Measurements from ENCODE around the gene PPP2R2B. TPM values are rescaled to one million over a fixed set of nuclear protein-coding genes. Genes with fewer than 3 reads are reported as not detected.
"Not testable (repeated sequence)": the region's sequence is repeated elsewhere in the genome, so short reads cannot be mapped to it uniquely, and the experiment has no call there.

Gene PPP2R2B
- total RNA-seq, 1 donor from 2014 or later, result 0.03 TPM

DNA sequence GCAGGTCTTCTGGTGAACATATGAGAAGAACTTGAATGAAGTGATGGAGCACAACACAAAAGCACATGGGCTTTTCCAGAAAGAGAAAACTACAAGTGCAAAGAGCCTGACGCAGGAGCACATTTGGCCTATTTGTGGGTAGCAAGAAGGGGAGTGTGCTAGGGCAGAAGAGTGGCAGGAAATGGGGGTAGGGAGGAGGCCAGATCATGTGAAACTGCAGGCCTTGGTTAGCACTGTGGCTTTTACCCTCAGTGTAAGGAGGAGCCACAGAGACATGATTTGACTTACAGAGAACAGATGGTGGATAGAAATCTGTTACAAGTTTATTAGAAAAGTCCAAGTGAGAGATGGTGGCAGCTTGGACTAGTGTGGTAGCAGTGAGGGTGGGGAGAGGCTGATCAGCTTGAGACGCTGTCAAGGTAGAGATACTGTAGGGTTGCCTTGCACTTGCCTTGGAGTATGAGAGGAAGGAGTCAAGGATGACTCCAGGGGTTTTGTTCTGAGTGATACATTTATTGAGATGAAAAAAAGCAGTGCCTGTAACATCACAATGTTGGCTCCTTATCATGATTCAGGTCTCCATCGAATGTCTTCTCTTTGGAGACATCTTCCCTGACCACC, 126.7 kb downstream of the PPP2R2B start:
- DNase-seq (ENCODE audit: low spot score), result no peak
- ATAC-seq, result no peak

DNA sequence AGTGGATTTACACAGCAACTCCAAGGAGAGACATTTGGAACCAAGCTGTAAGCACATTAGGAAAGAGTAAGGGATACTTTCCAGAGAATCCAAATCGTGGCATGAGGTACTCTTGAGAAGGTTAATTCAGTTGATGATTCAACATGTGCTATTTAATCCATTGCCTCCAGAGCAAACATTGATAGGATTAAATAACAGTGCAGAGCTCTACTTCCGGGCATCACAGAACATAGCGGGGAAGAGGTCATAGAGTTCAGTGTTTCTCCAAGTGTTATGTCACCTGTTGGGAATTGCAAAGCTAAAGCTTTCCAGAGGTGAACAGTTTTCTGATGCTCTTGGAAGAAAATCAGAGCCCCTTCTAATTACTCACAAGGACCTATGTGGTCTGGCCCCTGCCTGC, 127.5 kb downstream of the PPP2R2B start:
- peak; percentile 86 for ATAC-seq

DNA sequence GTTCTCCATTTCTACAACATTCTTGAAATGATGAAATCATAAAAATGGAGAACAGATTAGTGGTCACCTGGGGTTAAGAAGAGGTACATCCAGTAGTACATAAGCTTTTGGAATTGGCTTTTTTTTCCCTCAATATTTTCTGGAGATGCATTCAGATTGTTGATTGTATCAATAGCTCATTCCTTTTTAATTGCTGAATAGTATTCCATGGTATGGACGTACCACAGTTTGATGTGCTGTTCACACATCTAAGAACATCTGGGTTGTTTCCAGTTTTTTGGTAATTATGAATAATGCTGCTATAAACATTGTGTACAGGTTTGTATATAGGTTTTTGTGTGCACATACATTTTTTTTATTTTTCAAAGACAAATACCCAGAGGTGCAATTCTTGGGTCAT, 130.0 kb downstream of the PPP2R2B start:
- ATAC-seq (no peak), DNase-seq (ENCODE audit: low spot score) (no peak)

More for the DNA sequence above, 127.5 kb downstream of the PPP2R2B start:
- DNase-seq (ENCODE audit: low spot score), result peak; percentile 44

DNA sequence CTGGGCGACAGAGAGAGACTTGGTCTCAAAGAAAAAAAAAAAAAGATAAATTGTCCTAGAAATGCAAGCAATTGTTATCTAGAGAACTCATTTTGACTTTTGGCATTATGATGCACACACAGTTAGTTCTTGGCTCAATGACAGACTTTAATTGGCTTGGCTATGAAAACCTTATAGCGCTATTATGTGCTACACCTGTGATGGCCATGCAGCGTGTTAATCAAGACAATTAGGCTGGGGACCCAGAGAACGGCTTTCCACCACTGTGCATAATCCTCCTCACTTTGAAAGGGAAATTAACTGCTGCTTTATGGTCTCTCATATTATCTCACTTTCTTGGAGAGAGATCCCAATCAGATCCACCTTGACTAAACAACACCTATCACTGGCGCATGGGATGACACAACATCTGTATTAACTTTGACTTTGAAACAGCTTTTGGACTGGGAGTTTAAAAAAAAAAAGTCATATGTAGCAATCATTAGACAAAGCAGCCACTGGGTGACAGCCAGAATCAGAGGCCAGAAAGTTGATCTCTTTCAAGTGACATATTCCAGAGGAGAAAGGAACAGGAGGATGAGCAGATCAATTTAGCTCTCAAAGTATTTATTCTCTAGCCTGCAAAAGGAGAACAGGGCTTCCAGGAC, 132.5 kb downstream of the PPP2R2B start:
- DNase-seq (ENCODE audit: low spot score), result peak; percentile 48
- ATAC-seq, result peak; percentile 79

DNA sequence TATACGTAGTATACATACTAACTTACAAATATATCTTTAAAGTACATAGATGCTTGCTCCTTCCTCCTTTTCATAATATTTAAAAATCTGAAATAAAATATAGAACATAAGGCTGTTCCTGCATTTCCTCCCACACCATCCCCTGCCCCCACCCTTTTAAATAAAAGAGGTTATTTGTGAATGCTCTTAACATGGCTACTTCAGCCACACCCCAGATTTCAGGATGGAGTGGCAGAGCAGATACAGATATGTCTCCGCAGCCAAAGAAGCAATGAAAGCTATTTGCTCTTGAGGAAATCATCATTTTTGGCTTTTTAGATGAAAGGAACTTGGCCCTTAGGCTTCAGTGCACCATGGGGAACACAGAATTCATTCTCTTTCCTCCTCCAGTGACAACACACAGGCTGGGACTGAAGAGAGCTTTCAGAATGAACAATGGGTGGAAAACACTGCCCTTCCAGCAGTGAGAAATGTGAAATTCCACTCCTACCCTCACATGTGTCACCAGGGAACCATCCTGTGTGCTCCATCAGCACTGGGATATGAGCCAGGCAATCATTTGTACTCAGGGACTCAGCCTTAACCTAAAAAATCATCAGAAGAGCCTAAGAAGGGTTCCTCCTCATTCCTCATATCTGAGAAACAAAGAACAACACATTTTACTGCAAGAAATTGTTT, 134.3 kb downstream of the PPP2R2B start:
- no peak for ATAC-seq

DNA sequence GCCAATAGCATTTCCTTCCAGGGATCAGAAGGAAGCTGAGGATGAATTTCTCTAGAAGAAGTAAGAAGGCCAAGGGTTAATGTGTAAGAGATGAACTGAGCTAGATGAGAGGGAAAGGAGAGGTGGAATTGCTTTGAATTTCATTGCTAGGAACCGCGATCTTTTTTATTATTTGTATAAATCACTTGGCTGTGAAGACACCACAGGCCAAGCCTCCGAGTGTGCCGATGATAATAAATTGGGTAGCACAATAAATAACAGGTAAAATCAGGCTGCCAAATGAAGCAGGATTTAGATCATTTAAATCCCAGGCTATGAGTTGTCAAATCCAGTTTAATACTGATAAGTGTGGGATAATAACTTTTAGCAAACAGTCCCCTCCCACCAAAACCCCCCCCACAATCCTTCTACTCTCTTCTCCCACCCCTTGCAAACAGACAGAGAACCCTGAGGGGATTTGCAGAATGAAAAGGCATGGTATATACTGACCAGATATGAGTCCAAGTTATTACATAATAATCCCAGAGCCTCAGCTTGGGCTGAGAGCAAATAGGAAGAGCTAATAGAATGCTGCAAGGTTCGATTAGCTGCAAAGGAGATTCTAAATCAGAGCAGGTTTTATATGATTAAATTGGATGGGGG, 143.5 kb downstream of the PPP2R2B start:
- ATAC-seq (no peak), DNase-seq (ENCODE audit: low spot score) (no peak)

More for the DNA sequence above, 134.3 kb downstream of the PPP2R2B start:
- DNase-seq (ENCODE audit: low spot score), result no peak

DNA sequence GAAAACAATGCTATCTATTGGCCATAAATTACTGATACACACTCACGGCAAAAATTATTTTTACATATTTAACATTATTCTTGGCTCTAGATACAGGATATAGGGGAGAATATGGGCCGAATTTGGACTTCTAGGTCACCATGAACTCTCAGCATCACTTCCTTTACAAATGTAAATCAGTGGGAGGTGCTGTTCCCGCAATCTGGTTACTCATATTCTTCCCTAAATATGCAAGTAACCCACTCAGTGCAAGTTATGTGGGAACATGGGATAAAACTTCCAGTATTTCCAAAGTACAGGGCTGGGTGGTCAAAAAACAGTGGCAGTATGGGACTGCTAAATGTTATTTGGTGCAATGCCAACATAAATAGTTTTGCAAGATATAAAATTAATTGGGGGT, 145.6 kb downstream of the PPP2R2B start:
- no peak for DNase-seq (ENCODE audit: low spot score)
- no peak for ATAC-seq

DNA sequence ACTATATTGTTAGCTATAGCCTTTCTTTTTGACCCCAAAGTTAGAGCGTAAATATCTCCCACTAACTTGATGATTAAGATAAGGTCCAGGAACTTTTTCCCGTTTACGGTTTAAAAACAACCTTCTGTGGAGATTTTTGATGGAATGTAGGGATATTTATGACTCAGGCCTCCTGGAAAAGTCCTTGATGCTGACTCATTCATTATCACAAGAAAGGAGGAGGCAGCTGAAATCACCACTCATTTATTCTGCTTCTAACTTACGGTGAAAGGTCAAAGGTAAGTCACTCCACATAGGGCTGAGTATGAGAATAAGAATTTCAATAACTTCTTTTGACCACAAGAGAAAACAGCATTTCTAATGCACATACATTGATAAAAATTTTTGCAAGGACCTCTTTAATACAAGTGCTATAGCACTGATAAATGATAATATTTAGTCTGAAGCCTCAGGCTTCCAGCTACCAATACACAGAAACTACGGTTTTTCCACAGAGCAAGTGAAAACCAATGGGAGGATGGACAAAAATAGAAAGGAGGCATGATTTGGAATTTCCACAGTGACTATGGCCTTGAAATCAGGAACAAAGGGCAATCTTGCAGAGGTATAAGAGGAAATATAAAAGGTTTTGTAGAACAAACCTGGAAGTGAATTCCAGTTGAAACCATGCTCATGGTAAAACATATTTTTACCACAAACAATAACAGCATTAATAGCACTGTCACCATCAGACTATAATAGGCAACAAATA, 146.5 kb downstream of the PPP2R2B start:
- ATAC-seq (no peak), DNase-seq (ENCODE audit: low spot score) (no peak)

DNA sequence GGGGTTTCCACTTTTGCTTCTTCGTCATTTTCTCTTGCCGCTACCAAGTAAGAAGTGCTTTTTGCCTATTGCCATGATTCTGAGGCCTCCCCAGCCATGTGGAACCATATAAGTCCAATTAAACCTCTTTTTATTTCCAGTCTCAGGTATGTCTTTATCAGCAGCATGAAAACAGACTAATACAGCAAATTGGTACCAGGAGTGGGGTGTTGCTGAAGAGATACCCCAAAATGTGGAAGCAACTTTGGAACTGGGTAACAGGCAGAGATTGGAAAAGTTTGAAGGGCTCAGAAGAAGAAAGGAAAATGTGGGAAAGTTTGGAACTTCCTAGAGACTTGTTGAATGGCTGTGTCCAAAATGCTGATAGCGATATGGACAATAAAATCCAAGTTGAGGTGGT, 149.8 kb downstream of the PPP2R2B start:
- ATAC-seq; DNase-seq (ENCODE audit: low spot score): not testable (repeated sequence)

DNA sequence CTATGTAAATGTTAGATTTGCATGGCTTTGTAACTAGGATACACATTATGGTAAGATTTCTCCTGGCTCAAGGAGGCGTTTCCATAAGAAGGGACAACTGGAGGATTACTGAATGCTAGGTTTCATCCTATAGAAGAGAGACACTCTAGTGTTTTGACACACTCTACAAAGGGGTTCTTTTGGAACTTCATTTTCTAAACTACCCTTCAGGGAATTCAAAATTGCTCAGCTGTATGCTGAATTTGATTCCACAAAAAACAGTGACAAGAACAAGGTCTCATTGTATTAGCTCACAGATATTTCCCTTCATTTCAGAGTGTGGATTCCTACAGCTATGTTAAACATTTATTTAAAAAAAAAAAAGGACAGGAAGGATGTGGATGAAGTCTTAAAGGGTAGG, 151.7 kb downstream of the PPP2R2B start:
- ATAC-seq, result no peak
- DNase-seq (ENCODE audit: low spot score), result no peak

DNA sequence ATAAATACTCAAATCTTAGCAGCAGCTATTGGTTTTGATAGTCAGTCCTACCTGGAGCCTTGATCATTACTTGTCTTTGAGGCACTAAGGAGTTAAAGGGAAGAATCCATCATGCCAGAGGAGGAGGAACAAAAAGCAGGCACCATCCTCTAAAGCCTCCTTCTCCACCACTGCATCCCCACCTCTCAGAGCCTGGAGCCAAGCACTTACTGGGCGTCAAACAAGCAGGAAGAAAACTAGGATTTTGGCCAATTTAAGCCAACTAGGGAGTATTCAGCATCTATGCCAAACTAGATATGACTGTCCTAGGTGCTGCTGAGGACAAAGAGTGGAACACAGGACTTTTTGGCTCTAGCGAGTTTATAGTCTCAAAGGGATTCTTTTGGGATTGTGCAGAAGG, 152.5 kb downstream of the PPP2R2B start:
- no peak for ATAC-seq
- no peak for DNase-seq (ENCODE audit: low spot score)

DNA sequence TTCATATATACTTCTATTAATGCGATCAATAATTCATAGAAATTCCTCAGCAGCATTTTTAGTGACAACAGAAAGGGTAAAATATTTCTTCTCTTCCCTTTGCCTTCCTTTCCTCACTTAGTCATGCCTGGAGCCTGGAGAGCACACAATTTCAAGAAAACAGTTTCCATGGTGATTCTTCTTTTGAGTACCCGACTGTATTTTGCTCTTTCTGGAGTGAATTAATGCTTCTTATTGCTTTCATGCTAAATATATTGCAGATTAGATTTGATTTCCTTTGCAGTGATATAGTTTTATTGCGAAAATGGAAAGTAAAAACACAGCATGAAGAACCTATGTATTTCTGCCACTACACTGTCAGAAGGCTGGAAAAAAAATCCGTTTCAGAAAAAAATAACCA, 153.5 kb downstream of the PPP2R2B start:
- ATAC-seq, result no peak
- no peak for DNase-seq (ENCODE audit: low spot score)

DNA sequence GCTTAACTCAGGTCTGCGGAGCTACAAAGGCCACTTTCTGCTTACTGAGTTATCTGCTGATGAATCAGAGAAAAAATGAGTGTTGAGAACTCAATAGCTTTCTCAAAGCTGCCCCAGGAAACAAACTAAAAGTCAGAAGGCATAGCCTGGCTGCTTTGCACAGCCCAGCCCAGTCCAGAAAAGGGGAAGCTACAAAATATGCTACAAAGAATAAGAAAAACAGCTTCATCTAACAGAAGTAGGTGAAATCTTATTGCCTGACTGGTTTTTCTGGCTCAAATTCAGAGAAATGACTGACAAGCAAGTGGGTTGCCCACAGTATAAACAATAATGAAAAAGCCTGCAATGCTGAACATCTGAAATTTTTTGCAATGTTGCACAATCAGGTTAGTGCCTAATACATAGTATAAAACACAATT, 156.2 kb downstream of the PPP2R2B start:
- no peak for DNase-seq (ENCODE audit: low spot score)
- ATAC-seq, result no peak

DNA sequence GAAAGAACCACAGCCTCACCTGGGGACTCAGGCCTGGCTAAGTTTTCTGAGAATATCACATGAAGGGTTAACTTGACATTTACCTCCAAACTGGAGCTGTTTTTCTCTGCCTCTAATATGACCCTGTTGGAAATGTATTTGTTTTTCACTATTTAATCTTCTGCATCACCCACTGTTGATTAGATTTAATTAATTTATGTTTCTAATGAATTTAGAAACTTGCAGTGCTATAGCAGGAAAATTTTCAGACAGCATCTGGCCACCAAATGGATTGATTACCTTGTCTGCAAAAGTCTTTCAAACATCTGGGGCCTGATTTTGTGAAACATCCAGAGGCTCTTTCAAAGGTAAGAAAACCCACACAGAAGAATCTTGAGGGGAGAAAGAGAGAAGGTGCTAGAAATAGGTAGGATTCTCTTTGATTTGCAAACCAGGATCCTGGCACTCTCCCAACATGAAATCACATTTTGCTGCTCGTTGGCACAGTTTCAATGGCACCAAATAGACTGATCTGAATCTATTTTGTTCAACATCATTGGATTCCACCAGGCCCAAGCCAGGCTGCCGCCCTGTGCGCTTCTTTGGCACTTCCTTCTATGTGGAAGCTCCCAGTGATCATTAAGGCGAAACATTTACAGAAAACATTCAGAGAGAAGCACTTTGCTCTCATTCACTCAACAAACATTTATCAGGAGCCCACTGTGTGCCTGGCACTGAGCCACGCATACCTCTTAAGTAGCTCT, 157.3 kb downstream of the PPP2R2B start:
- no peak for ATAC-seq
- DNase-seq (ENCODE audit: low spot score), result no peak

DNA sequence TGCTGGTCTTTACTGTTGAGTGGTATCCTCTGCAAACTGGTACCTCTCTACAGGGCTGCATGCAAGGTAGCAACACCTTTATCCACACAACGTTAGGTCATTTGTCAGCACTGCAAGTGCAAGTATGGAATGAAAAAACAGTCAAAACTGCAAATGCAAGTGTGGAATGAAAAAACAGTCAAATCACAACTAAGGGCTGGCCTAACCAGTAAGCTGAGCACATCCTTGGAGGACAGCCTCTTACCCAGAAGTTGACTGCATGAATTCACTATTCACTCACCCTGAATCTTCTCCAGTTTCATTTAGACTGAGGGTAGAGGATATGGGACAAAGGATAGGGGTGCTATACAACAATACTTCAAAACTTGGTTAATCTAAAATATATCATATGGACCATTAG, 158.4 kb downstream of the PPP2R2B start:
- ATAC-seq, result no peak

DNA sequence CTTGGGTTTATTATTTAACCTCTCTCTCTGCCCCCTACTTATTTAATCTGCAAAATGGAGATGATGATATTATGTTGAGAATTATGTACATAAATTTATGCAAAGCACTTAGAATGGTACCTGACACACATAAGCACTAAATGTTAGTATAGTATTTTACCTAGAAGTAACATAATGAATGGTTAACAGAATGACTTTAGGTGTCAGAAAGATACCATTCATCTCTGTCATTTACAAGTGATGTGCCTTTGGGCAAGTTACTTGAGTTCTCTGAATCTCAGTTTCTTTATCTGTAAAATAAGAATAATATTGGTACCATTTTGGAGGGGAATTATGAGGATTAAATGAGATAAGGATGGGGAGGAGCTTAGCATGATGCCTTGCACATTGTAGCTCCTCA, 159.4 kb downstream of the PPP2R2B start:
- DNase-seq (ENCODE audit: low spot score) (no peak), ATAC-seq (no peak)

More for the DNA sequence above, 158.4 kb downstream of the PPP2R2B start:
- no peak for DNase-seq (ENCODE audit: low spot score)

DNA sequence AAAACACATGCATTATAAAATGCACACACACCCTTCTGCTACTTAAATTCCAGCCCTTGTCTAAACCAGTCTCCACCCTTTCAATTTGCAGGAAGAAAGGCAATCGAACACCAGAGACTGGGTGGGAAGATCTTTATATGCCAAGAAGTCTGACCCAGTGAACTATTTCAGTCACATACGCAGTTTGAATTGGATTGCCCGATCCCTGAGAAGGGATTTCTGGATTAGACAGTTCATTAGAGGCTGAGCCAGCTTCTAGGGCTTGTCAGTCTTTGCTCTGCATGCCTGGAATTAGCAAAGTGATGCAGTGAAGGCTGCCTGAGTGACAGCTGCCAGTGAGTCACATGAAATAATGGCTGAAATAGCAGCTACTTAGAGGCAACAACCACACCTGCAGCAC, 159.9 kb downstream of the PPP2R2B start:
- ATAC-seq (no peak), DNase-seq (ENCODE audit: low spot score) (no peak)

DNA sequence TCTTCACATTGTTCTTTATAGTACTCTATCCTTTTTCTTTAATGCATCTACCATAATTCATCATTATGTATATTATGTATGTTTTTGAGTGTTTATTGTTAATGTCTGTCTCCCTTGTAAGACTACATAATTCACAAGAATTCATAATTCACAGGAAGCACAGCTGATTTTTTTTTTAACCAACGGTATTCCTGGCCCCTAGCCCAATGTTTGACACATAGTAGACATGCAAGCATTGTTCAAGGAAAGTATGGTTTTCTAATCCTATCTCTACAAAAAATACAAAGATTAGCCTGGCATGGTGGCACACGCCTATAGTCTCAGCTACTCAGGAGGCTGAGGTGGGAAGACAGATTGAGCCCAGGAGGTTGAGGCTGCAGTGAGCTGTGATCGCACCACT, 160.6 kb downstream of the PPP2R2B start:
- no peak for DNase-seq (ENCODE audit: low spot score)
- ATAC-seq, result no peak

DNA sequence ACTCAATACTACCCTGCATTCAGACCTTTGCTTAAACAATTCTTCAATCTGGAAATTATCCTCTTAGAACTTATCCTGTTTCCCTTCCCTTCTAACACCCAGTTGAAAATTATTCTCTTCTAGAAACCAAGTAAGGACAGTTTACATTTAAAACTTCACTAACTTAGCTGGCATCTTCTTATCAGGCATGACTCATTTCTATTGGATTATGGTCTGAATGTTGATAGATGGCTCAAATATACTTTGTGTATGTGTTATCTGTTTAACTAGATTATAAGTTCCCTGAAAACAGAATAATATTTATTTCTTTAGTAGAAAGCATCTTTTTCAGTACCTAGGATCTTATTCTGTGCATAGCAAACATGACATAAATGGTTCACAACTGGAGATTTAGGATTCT, 161.9 kb downstream of the PPP2R2B start:
- ATAC-seq (no peak), DNase-seq (ENCODE audit: low spot score) (no peak)

DNA sequence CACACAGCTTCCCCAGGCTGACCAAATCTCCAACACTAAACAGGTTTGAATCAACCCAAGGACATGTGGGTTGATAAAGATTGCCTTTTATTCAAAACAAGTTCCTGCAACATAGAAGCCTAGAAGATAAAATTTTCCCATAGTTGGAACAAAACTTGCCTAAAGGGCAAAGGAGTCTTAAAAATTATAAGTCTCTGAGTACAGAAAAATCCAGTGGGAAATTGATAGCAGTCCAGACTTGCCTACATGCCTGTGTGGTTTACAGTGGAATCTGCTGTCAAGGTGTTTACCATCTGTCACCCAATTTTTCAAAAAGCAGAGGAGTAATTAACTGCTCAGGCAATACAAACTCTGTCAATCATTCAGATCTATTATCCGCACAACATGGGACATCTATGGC, 168.2 kb downstream of the PPP2R2B start:
- ATAC-seq, result no peak
- DNase-seq (ENCODE audit: low spot score), result no peak
